GM18868 (cell line): ENCODE measurements around the gene LCE5A.
"Not testable (repeated sequence)": the region's sequence is repeated elsewhere in the genome, so short reads cannot be mapped to it uniquely, and the experiment has no call there.

ENCODE experiments used
- ATAC-seq: cut with Tn5 transposase; IDR thresholded peaks from one replicate; pipeline ENCODE4 v1.9.1; 2021; ENCODE audit warnings: mild to moderate bottlenecking, moderate library complexity; ENCODE audit not compliant: unreplicated experiment

LCE5A gene

GRCh38 chr1:152515434-152515783 is 4.8 kb downstream of the LCE5A start:
- no peak for ATAC-seq

DNA sequence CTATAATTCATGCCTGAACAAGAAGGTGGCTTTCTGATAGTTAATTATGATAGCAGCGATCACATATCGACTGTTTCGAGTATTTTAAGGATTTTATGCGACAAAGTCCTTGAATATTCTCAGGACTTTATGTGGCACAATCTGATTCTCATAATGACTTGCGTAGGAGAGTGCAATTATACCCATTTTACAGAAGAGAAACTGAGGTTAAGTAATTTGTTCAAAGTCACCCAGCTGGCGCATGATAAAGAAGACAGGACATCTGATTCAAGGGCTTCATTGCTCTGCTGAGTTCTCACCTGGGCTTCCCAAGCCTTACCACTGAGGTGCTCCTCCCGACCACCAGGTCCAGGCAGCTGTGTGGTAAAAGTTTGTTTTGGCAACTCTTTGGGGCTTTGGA is 5.5 kb downstream of the LCE5A start:
- ATAC-seq: no peak

- ATAC-seq: no peak
Measured at GRCh38 chr1:152517237-152517811, 6.7 kb downstream of the LCE5A start.

DNA sequence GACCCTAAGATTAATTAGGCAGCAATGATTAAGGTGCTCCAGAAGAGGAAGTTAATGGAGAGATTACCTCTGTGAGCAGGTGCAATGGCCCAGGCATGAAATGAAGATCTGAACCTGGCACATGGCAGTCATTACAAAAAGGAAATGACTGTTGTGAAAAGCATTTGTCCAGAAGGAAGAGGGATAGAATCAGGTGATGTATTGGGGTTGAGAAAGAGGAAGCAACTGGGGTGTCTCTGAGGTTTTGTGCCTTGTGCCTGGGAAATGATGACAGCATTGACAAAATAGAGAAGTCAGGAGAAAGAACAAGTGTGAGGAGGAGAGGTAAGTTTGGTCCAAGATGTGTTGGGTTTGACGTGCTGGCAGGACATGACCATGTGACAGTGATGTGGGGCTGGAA is 9.2 kb downstream of the LCE5A start:
- no peak for ATAC-seq

GRCh38 chr1:152520561-152521090 is 10.0 kb downstream of the LCE5A start:
- ATAC-seq: no peak

- no peak for ATAC-seq
Measured at GRCh38 chr1:152525080-152525641, 14.6 kb downstream of the LCE5A start.

DNA sequence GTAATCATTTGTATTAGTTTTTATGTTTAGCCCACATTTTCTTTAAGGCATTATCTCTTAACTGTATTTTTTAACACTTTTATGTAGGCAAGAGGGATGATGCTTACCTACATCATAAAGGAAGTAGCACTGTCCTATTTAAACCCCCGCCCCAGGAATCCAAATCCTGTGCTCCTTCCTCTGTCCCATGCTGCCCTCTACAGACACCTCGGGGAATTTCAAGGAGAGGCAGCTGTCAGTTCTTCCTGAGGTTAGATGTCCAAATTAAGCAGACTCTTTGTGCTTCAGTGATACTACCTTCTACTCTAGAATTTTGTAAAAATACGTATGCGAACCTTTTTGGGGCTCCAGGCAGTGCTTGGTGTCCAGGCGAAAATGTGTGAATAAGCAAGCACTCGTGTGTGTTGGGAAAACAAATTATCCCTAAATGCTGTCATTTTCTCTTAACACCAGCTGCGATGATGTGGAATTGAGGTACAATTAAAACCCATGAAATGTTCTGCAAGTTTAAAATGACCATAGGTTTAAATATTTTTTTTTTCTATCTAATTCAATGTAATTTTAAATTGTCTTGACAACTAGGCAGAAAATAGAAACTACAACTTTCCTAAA is 22.8 kb downstream of the LCE5A start:
- ATAC-seq: no peak

- ATAC-seq: no peak
Measured at GRCh38 chr1:152535774-152536173, 25.2 kb downstream of the LCE5A start.

DNA sequence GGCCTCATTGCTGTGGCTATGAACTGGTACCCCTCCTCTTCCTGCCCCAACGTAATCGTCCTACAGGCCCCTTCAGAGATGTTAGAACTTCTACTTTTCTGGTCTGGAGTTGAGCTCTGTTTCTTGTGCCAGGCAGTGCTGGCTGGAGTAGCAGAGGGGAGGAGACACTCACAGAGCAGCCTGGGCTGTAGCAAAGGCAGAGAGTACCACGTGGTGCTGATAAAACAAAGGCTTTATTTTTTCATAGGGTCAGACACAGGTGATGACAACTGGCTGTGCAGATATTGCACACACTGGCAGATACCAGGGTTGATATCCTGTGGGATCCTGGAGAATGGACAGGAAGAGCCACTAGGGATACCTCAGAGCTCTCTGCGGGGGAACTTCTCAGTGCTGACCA is 26.9 kb downstream of the LCE5A start:
- ATAC-seq: no peak

DNA sequence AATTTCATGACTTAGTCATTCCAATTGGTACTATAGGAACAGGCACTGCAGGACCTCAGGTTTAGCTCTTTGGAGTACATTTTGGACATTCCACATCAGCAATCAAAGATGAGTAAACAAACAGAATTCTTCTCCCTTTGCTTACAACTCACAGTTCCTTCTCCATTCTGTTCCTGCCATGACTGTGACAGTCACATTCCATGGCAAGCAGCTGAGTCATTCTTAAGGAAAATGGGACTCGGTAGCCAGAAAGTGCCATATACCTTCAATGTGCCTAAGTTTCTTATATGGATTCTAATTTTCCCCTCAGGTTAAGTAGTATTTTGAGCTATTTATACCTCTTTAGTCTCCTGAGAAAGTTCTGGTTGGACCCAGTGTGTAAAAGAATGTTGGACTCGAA is 29.3 kb downstream of the LCE5A start:
- ATAC-seq: no peak

GRCh38 chr1:152543820-152544219 is 33.2 kb downstream of the LCE5A start:
- no peak for ATAC-seq

- no peak for ATAC-seq
Measured at GRCh38 chr1:152546704-152547103, 36.1 kb downstream of the LCE5A start.

GRCh38 chr1:152548358-152548757 is 37.8 kb downstream of the LCE5A start:
- not testable (repeated sequence) for ATAC-seq
